SHP77 treated with DMSO at 0.1 percent for 48 hours (cell line): ENCODE data around the gene SPAG5.

Experiments used
- DNase-seq: peaks from one replicate; lab custom pipeline; 2025; lab: John Stamatoyannopoulos, UW

The SPAG5 gene, protein sequence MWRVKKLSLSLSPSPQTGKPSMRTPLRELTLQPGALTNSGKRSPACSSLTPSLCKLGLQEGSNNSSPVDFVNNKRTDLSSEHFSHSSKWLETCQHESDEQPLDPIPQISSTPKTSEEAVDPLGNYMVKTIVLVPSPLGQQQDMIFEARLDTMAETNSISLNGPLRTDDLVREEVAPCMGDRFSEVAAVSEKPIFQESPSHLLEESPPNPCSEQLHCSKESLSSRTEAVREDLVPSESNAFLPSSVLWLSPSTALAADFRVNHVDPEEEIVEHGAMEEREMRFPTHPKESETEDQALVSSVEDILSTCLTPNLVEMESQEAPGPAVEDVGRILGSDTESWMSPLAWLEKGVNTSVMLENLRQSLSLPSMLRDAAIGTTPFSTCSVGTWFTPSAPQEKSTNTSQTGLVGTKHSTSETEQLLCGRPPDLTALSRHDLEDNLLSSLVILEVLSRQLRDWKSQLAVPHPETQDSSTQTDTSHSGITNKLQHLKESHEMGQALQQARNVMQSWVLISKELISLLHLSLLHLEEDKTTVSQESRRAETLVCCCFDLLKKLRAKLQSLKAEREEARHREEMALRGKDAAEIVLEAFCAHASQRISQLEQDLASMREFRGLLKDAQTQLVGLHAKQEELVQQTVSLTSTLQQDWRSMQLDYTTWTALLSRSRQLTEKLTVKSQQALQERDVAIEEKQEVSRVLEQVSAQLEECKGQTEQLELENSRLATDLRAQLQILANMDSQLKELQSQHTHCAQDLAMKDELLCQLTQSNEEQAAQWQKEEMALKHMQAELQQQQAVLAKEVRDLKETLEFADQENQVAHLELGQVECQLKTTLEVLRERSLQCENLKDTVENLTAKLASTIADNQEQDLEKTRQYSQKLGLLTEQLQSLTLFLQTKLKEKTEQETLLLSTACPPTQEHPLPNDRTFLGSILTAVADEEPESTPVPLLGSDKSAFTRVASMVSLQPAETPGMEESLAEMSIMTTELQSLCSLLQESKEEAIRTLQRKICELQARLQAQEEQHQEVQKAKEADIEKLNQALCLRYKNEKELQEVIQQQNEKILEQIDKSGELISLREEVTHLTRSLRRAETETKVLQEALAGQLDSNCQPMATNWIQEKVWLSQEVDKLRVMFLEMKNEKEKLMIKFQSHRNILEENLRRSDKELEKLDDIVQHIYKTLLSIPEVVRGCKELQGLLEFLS

DNA sequence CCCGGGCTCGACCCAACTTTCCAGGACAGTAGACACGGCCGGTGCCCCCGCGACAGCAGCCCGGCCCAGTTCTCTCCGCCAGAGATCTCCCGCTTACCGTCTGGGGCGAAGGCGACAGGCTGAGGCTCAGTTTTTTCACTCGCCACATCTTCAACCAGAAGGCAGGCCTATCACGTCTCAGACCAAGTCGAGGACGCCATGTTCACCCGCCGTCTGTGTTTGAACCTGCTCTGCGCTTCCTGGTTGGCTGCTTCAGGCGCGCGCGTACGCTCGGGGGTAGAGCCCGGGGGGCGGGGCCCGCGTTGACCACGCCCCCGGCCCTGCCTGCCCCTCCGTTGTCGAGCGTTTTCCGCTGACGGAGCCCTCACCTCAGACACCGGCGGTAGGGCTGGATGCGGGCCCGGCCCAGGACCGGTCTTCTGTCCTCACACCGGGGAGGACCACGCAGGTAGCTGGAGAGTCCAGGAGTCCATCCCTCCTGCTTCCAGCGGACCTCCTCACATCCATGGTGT, at the start of gene SPAG5:
SPAG5 (minus strand) TSS at position 227 of the 512 bp plus-strand sequence; CDS start at position 148, 79 bp downstream.
- DNase-seq = peak; percentile 85

DNA sequence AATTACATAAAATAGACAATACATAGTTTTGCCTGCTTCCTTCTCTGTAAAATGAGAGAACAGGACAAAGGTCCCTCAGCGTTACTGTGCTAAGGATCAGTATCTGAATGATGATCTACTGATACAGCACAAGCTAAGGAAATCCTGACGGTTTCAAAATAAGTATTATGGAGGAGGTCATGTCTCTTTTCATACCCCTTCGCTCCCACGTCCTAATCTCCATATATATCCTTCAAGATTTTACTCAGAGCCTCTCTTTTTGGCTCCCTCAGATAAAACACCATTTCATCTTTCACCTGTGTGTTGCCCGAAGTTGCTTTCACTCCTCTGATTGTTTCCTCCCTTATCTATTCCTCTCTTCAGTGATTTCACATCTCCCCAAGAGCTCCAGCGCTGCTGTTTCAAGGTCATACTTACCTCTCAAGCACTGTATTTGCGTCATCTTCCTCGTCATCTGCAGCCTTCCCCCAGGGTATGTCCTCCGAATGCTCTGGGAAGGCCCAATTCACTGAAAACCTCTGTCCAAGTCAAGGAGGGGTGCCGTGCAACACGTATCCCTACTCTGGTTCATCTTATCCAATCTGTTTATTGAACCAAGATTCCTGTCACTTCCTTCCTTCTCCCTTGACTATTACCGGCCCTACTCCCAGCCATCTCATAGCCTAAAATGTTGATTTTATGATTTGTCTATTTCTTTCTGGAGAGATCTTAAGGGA, 47.4 kb upstream of the SPAG5 start:
- peak; percentile 22 for DNase-seq

DNA sequence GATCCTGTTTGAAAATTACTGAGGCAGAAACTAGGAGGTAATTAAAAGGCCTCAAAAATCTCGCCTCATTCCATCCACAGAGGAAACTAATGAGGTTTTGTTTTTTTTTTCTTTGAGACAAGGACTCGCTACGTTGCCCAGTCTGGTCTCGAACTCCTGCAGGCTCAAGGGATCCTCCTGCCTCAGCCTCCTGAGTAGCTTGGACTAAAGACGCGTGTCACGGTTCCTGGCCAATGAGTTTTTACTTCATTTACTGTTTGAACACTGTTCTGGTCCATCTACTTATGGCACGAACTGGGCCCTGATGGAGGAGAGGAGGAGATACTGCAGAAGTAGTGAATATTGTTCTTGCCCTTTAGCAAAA, 46.7 kb upstream of the SPAG5 start:
- no peak for DNase-seq

GRCh38 chr17:28644787-28645575, 46.2 kb upstream of the SPAG5 start, which contains the start of gene BLTP2:
TSS of gene BLTP2 (minus strand) at chr17:28645158. CDS start at chr17:28645056, 102 bp downstream.
- DNase-seq = peak; percentile 86

DNA sequence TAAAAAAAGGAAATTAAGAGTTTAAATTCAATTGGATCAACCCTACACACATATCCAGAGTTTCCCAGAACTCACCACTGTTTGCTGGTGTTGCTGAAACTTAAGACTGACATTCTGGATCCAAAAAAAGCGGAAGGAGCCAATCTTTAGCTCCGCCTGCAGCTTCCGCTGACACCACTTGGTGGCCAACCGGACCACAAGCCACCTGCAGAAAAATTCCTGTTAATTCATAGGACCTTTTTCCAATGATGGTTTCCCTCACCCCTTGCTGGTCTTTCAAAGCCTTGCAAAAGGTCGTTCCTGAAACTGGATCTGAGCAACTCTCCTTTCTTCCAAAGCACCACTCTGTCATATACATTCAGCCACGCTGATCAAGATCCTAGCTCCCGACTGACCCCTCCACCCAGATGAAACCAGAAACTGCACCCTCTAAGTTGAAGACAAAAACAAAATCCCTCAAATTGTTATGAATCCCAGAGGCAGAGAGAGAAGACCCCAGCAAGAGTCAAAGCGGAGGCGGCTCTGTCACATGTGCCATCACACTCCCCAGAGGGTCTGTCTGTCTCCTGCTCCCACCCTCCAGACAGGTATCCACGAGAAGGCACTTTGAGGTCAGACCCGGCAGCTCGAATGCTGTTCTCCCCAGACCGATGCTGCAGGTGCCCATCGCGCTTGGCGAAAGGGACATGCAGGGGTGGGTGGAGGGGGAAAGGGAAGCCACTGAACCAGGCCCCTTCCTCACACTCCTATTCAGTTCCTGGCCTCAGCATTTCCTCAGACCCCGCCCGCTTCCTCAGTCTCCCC, 45.4 kb upstream of the SPAG5 start:
- no peak for DNase-seq

DNA sequence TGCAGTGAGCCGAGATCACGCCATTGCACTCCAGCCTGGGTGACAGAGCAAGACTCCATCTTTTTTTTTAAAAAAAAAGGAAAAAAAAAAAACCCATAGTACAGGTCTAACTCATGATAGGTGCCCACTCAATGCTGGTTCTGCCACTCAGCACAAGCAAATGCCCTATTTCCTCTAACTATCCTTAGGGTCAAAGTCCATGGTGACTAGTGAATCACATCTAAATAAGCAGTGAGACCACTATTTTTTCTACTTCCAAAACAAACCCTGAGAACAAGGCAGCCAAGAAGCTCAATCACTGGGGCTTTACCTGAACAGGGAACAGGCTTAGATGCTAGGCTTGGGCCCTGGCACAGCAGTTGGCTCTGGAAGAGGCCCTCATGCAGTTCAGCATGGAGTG, 42.8 kb upstream of the SPAG5 start:
- DNase-seq = no peak

GRCh38 chr17:28635506-28635905, 36.7 kb upstream of the SPAG5 start:
- no peak for DNase-seq

- DNase-seq = no peak
Measured at GRCh38 chr17:28634206-28634865, 35.5 kb upstream of the SPAG5 start.

DNA sequence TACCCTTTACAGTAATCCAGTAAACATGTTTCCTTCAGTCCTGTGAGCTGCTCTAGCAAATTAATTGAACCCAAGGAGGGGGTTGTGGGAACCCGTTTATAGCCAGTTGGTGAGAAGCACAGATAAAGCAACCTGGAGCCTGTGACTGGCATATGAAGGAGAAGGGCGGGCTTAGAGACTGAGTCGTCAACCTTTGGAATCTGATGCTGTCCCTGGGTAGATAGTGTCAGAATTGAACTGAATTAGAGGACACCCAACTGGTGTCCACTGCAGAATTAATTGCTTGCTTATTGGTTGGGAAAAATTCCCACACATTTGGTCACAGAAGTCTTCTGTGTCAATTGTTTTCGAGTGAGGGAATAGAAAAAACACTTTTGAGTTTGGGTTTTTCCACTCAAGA, 28.0 kb upstream of the SPAG5 start:
- DNase-seq = no peak

- no peak for DNase-seq
Measured at GRCh38 chr17:28624148-28624547, 25.3 kb upstream of the SPAG5 start.

GRCh38 chr17:28623696-28624095, 24.9 kb upstream of the SPAG5 start:
- no peak for DNase-seq

DNA sequence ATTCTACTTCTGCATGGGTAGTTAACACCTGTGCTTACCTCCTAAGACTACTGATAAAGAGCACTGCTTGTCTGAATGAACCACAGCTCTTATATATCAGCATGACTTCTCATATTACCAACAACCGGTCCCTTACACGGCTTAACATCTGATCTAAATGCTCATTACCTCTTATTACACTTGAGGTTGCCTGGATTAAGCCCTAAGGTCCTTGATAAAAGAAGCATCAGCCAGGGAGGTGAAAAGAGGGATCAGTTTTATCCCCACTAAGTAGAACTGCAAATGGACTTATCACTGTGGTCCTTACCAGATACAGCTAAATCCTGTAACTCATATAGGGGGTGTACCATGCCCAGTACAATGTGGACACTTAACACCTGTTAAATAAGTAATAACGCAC, 23.4 kb upstream of the SPAG5 start:
- DNase-seq = no peak

- DNase-seq = no peak
Measured at GRCh38 chr17:28620010-28620409, 21.2 kb upstream of the SPAG5 start.

- no peak for DNase-seq
Measured at GRCh38 chr17:28618464-28618863, 19.6 kb upstream of the SPAG5 start.

GRCh38 chr17:28616281-28616680, 17.5 kb upstream of the SPAG5 start:
- no peak for DNase-seq

DNA sequence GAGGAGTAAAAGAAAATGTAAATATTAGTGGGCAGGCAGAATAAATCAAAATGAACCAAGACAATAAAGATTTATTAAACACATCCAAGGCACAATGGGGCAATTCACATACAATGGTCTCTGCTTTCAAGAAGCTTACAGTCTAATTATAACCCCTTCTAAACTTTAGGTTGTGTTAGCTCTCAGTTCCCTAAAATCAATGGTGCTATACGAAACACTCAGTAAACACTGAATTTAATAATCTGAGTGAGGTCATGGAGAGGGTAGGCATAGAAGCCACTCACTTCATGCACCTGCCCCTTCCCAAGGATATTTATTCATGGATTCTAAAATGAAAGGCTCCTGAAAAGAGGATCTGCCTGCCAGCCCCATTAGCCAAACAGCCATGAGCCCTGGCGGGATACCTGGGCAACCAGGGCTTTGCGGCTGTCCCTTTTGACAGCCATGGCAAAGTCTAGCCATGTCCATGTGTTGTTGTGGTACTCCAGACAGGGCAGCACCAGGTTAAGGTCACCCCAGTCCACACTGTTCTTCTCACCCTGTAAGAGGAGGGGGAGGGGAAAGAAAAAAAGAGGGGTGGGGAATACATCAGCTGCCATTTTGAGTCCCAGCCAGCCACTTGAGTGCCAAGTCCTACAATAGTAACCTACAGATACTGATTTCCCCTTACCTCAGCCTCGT, 16.6 kb upstream of the SPAG5 start:
- DNase-seq = no peak

DNA sequence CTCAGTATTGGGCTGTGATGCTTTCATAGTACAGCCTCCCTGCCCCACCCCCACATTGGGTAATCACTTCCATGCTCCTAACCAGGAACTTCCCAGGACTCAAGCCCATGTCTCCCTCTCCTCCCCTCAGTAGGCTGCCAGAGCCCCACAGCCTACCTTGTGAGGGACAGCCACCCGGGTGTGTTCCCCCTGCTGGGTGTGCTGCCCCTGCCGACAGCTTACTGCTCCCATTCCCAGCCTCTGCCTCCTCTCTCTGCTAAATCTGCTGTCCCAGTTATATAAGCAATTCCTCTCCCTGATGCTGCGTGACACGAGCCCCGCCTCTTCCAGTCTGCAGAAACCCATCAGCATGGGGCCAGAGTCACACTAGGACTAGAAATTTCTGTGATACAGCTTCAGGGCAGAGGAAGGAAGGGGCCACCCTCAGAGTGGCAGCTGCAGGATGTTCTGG, 15.1 kb upstream of the SPAG5 start, which contains the start of gene RSKR:
RSKR (minus strand) TSS at position 255 of the 451 bp plus-strand sequence; CDS start at position 231, 24 bp downstream.
- no peak for DNase-seq
